Hepatocyte (in vitro differentiated cells): ENCODE results near the gene POLR3GL. TPM values are rescaled to one million over a fixed set of nuclear protein-coding genes. Genes with fewer than 3 reads are reported as not detected.

Source experiments
- DNase-seq: peaks from one replicate; pipeline ENCODE4 v3.0.0-alpha.2; 2016; ENCODE audit warnings: low spot score
- H2AFZ ChIP-seq: fragments of 200-600 bp; sonication (generic); 2 replicates; pipeline ENCODE4 v1.6.0; 2016; ENCODE audit warnings: antibody characterized with exemption, mild to moderate bottlenecking
- H3K27ac ChIP-seq: fragments of 200-600 bp; sonication (generic); 2 replicates; pipeline ENCODE4 v1.5.1; 2016; ENCODE audit warnings: mild to moderate bottlenecking
- H3K27me3 ChIP-seq: fragments of 200-600 bp; sonication (generic); 2 replicates; pipeline ENCODE4 v1.6.1; 2016
- H3K36me3 ChIP-seq: fragments of 200-600 bp; sonication (generic); replicated peaks from 2 replicates; pipeline ENCODE4 v1.5.1; 2016; ENCODE audit warnings: low read depth; ENCODE audit not compliant: insufficient read depth
- H3K4me1 ChIP-seq: fragments of 200-600 bp; sonication (generic); 2 replicates; pipeline ENCODE4 v1.5.1; 2016; ENCODE audit warnings: mild to moderate bottlenecking, moderate library complexity; ENCODE audit not compliant: insufficient read depth
- H3K4me2 ChIP-seq: fragments of 200-600 bp; sonication (generic); 2 replicates; pipeline ENCODE4 v1.6.0; 2016
- H3K4me3 ChIP-seq: fragments of 200-600 bp; sonication (generic); 2 replicates; pipeline ENCODE4 v1.5.1; 2016; ENCODE audit warnings: mild to moderate bottlenecking
- H3K79me2 ChIP-seq: fragments of 200-600 bp; sonication (generic); 2 replicates; pipeline ENCODE4 v1.6.0; 2017; ENCODE audit warnings: mild to moderate bottlenecking
- H3K9me2 ChIP-seq: fragments of 200-600 bp; sonication (generic); replicated peaks from 2 replicates; pipeline ENCODE4 v1.6.0; 2017; ENCODE audit warnings: mild to moderate bottlenecking; ENCODE audit not compliant: insufficient read depth
- H3K9me3 ChIP-seq: fragments of 200-600 bp; sonication (generic); 2 replicates; pipeline ENCODE4 v1.5.1; 2016; ENCODE audit warnings: low read depth, mild to moderate bottlenecking
- H4K20me1 ChIP-seq: fragments of 200-600 bp; sonication (generic); 2 replicates; pipeline ENCODE4 v1.6.0; 2016; ENCODE audit warnings: mild to moderate bottlenecking; ENCODE audit not compliant: insufficient read depth, poor library complexity, severe bottlenecking
- CTCF ChIP-seq: fragments of 200-600 bp; sonication (generic); IDR thresholded peaks from 2 replicates; pipeline ENCODE4 v1.5.1; 2016; ENCODE audit warnings: antibody characterized with exemption, mild to moderate bottlenecking; ENCODE audit not compliant: poor library complexity
- EZH2 ChIP-seq: fragments of 200-600 bp; sonication (generic); IDR thresholded peaks from 2 replicates; pipeline ENCODE4 v1.6.1; 2016; ENCODE audit warnings: antibody characterized with exemption, mild to moderate bottlenecking, borderline replicate concordance
- EZH2phosphoT487 ChIP-seq: fragments of 200-600 bp; sonication (generic); IDR thresholded peaks from one replicate; pipeline ENCODE4 v1.6.1; 2018; ENCODE audit warnings: antibody characterized with exemption, mild to moderate bottlenecking, low read depth, moderate library complexity; ENCODE audit not compliant: unreplicated experiment, severe bottlenecking
- WGBS: methylation state at CpG from one replicate; pipeline ENCODE4 v1.1.6; 2016; ENCODE audit warnings: low lambda C conversion rate; ENCODE audit errors: missing lambda C conversion rate; 5-methylcytosine and 5-hydroxymethylcytosine counted together
- polyA plus RNA-seq: library from polyadenylated mRNA; unstranded; fragments of >200 nt; fragmentation: Nextera tagmentation; extraction: Ambion mirVana; gene quantifications from 2 replicates; pipeline ENCODE4 v1.2.1, GENCODE V29; 2016
- total RNA-seq: library from RNA; depleted of rRNA; stranded (reverse); fragments of >200 nt; gene quantifications from 2 replicates; pipeline ENCODE4 v1.2.3, GENCODE V29; 2014

The POLR3GL gene
- total and polyA plus RNA-seq, 2 experiments from 2014 or later = 10.5 to 27.3 TPM

- Histone ChIP-seq H3K27me3 (no peaks in the 10 kb centered on the region), H3K4me2 (no peak overlapping the region), H3K9me2 (no peaks in the 10 kb centered on the region), H3K36me3 (peaks cover 6% of the 10 kb centered on the region), H2AFZ (no peak overlapping the region), H3K9me3 (no peaks in the 10 kb centered on the region), H3K27ac (no peak overlapping the region), H3K4me3 (no peak overlapping the region), H4K20me1 (peaks cover 13% of the 10 kb centered on the region), H3K79me2 (peaks cover 12% of the 10 kb centered on the region), H3K4me1 (peaks cover 14% of the 10 kb centered on the region)
- no peak for DNase-seq
- 78% methylated on average over 5 of the region's 5 CpGs for WGBS
- TF ChIP-seq EZH2 (no peak), EZH2phosphoT487 (no peak), CTCF (no peak)
These were observed 24.3 kb downstream of the POLR3GL start for GRCh38 chr1:145988773-145989172.

DNA sequence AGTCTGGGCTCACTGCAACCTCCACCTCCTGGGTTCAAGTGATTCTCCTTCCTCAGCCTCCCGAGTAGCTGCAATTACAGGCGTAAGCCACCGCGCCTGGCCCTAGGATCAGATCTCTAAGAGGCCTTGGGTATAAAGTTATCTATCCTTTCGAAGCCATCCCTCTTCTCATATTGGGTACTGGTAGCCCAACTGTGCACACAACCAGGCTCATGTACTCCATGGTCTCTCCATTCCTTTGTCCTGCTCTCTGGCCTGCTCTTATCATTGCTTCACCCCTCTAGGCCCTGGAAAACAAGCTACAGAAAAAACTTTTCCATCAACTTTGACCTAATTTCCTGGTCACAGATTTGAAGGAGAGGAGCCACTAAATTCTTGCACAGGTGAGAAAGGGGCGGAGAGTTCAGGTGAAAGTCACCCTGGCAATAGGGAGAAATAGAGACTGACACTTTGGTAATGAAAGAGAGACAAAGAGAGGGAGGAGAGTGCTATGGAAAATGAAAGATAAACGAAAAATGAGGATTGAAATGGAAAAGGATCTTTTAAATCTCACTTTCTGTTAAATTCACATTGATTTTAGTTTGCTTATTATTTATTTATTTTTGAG, 25.9 kb downstream of the POLR3GL start:
- Histone ChIP-seq H3K4me2 (no peak overlapping the region), H3K27ac (peak overlapping the region; percentile 31), H3K36me3 (peaks cover 6% of the 10 kb centered on the region), H3K9me2 (no peaks in the 10 kb centered on the region), H3K4me1 (peaks cover 14% of the 10 kb centered on the region), H3K79me2 (peaks cover 27% of the 10 kb centered on the region), H3K27me3 (no peaks in the 10 kb centered on the region), H3K9me3 (no peaks in the 10 kb centered on the region), H4K20me1 (peaks cover 29% of the 10 kb centered on the region), H2AFZ (no peak overlapping the region), H3K4me3 (no peak overlapping the region)
- DNase-seq = no peak
- WGBS = 85% methylated on average over 7 of the region's 7 CpGs
- TF ChIP-seq EZH2phosphoT487 = no peak
- no peak for TF ChIP-seq EZH2
- TF ChIP-seq CTCF = no peak

DNA sequence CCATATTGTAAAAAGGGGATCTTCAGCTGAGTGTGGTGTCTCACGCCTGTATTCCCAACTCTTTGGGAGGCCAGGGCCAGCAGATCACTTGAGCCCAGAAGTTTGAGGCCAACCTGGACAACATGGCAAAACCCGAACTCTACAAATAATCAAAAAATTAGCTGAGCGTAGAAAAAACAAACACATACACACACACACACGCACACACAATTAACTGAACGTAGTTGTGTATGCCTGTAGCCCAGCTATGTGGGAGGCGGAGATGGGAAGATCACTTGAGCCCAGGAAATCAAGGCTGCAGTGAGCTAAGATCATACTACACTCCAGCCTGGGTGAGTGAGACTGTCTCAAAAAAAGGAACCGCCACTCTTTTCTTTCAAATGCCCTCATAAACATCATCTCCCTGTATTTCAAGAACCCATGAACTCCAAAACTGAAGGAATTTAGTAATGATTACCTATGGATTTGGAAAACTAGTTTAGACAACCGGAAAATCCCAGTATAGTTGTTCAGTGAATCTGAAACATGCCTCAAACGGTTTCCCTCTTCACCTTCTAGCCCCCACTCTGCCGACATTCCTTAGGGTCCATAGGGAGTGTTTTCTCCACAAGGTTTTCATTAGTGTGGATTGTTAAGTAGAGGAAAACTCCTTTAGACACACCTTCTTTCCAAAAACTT, 27.4 kb downstream of the POLR3GL start:
- TF ChIP-seq CTCF (no peak), EZH2 (no peak), EZH2phosphoT487 (no peak)
- 89% methylated on average over 10 of the region's 10 CpGs for WGBS
- no peak overlapping the region for H3K4me3 ChIP-seq
- H3K27me3 ChIP-seq = no peaks in the 10 kb centered on the region
- peaks cover 6% of the 10 kb centered on the region for H3K36me3 ChIP-seq
- peak overlapping the region; percentile 84 for H3K4me2 ChIP-seq
- H3K27ac ChIP-seq = peak overlapping the region; percentile 31
- H3K4me1 ChIP-seq = peaks cover 14% of the 10 kb centered on the region
- no peak for DNase-seq
- peaks cover 36% of the 10 kb centered on the region for H4K20me1 ChIP-seq
- H2AFZ ChIP-seq = no peak overlapping the region
- peaks cover 37% of the 10 kb centered on the region for H3K79me2 ChIP-seq
- no peaks in the 10 kb centered on the region for H3K9me3 ChIP-seq
- no peaks in the 10 kb centered on the region for H3K9me2 ChIP-seq
